ENCODE results near the gene DCAF7. TPM values are rescaled to one million over a fixed set of nuclear protein-coding genes. Genes with fewer than 3 reads are reported as not detected.

Gene DCAF7
- total and polyA plus RNA-seq, 2 of the 4 experiments (the other 2 are of a cell fraction): 40.9 to 52.8 TPM

GRCh38 chr17:63535640-63536039 lies 14.6 kb upstream of the DCAF7 start:
- Histone ChIP-seq H2BK15ac (ENCODE audit: low read depth, low read length) (no peak overlapping the region), H2AK9ac (replicated peaks; ENCODE audit: low read depth, low read length, poor library complexity) (no peak overlapping the region), H3K36me3 (ENCODE audit: control insufficient read depth, insufficient read depth, low read length) (no peaks in the 10 kb centered on the region), H2AFZ (replicated peaks; ENCODE audit: low read length, poor library complexity) (no peak overlapping the region), H3K14ac (replicated peaks; ENCODE audit: low read depth, low read length) (no peak overlapping the region), H3K4me3 (ENCODE audit: insufficient read depth, low read depth, low read length) (no peak overlapping the region), H3K27me3 (ENCODE audit: control insufficient read depth, insufficient read depth, low read length) (peaks cover 53% of the 10 kb centered on the region), H3K27ac (ENCODE audit: insufficient read depth, low read length) (no peak overlapping the region), H2AK5ac (ENCODE audit: low read depth, low read length) (no peak overlapping the region), H3K4me1 (ENCODE audit: control insufficient read depth, insufficient read depth, low read length) (peaks cover 3% of the 10 kb centered on the region; the same call in 1 of the 2 replicates), H4K20me1 (ENCODE audit: insufficient read depth, low read length) (no peaks in the 10 kb centered on the region), H3K4ac (ENCODE audit: low read depth, low read length) (no peak overlapping the region), H3K23ac (ENCODE audit: low read depth, low read length) (no peak overlapping the region), H4K8ac (ENCODE audit: low read depth in 2 of 2, low read length in 2 of 2) (no peak overlapping the region), H4K5ac (ENCODE audit: low read depth, low read length) (no peak overlapping the region), H3K79me1 (ENCODE audit: low read depth in 1 of 2, low read length in 2 of 2) (no peaks in the 10 kb centered on the region), H2BK20ac (ENCODE audit: low read depth, low read length) (no peak overlapping the region), H2BK120ac (ENCODE audit: low read depth, low read length) (no peak overlapping the region), H3K9me1 (ENCODE audit: insufficient read depth, low read length) (no peaks in the 10 kb centered on the region), H3K4me2 (ENCODE audit: low read depth, low read length) (no peak overlapping the region), H3K9ac (ENCODE audit: low read depth, low read length) (no peak overlapping the region), H3K56ac (ENCODE audit: extremely low read depth, insufficient read depth, low read length) (no peak overlapping the region), H3K9me3 (ENCODE audit: control insufficient read depth, insufficient read depth, low read length) (no peaks in the 10 kb centered on the region), H3K18ac (ENCODE audit: low read depth, low read length) (no peak overlapping the region), H4K91ac (ENCODE audit: insufficient read depth, low read depth, low read length) (no peak overlapping the region), H2BK5ac (ENCODE audit: low read depth, low read length, poor library complexity, severe bottlenecking) (no peak overlapping the region)
- no peak for TF ChIP-seq NFE2L2 (IDR thresholded peaks at IDR 0.05; ENCODE audit: low read depth, low read length)
- TF ChIP-seq, protein P1, sequence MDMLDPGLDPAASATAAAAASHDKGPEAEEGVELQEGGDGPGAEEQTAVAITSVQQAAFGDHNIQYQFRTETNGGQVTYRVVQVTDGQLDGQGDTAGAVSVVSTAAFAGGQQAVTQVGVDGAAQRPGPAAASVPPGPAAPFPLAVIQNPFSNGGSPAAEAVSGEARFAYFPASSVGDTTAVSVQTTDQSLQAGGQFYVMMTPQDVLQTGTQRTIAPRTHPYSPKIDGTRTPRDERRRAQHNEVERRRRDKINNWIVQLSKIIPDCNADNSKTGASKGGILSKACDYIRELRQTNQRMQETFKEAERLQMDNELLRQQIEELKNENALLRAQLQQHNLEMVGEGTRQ (IDR thresholded peaks at IDR 0.05; ENCODE audit: low read depth, low read length): no peak
- no TSS peak for BruUV-seq (replicated peaks)
- dilution Hi-C loops (cut with HindIII; ENCODE audit: low sequenced_read_pairs, unreplicated experiment): no loop called here
- ChIA-PET CTCF (no interaction called here), POLR2A (ENCODE audit: unreplicated experiment) (no interaction called here)
- intact Hi-C loops (cut with micrococcal nuclease): no loop called here
- ATAC-seq (ENCODE audit: low read depth): no peak
- DNase-seq: no peak
- 99% methylated on average over 16 of the region's 24 CpGs; no CpG with 5 or more reads in 1 of the 2 experiments for WGBS, 2 experiments (ENCODE audit: extremely low coverage in 2 of 2, insufficient read length in 1 of 2)
- in situ Hi-C loops (cut with MboI; ENCODE audit: low sequenced_read_pairs): no loop called here

Data from IMR-90 (cell line).